Lung (tissue), 16 donors: ENCODE results near the gene ALKBH3. TPM values are rescaled to one million over a fixed set of nuclear protein-coding genes. Genes with fewer than 3 reads are reported as not detected.

Experiments used
- ATAC-seq: fragments of 200-7000 bp; cut with Tn5 transposase; one replicate; pipeline ENCODE4 v1.9.1; 2020; ENCODE audit warnings: moderate number of reproducible peaks; ENCODE audit not compliant: insufficient read depth, low FRiP score
- DNase-seq, 3 donors: peaks; one replicate each; pipeline ENCODE4 v3.0.0-alpha.2; 2013 to 2017
- H3K27ac ChIP-seq, 2 donors: one replicate each; pipeline ENCODE4 v1.5.1; 2013; ENCODE audit warnings: mild to moderate bottlenecking in 2 of 2, moderate library complexity in 2 of 2, control low read depth in 1 of 2, inconsistent platforms in 1 of 2, low read depth in 1 of 2, low read length in 1 of 2
- H3K27me3 ChIP-seq, 3 donors: one replicate each; pipeline ENCODE4 v1.5.1; 2013; ENCODE audit warnings: low read length in 2 of 3; ENCODE audit not compliant: control insufficient read depth in 3 of 3, insufficient read depth in 3 of 3
- H3K36me3 ChIP-seq, 4 donors: one replicate each; pipeline ENCODE4 v1.5.1; 2013; ENCODE audit warnings: low read length in 4 of 4, mild to moderate bottlenecking in 1 of 4, moderate library complexity in 1 of 4; ENCODE audit not compliant: control insufficient read depth in 4 of 4, insufficient read depth in 4 of 4
- H3K4me1 ChIP-seq, 5 donors: one replicate each; pipeline ENCODE4 v1.5.1; 2013; ENCODE audit warnings: low read length in 5 of 5, mild to moderate bottlenecking in 2 of 5, moderate library complexity in 1 of 5; ENCODE audit not compliant: control insufficient read depth in 5 of 5, insufficient read depth in 5 of 5
- H3K4me3 ChIP-seq: one replicate; pipeline ENCODE4 v1.5.1; 2013; ENCODE audit warnings: mild to moderate bottlenecking, control low read depth, moderate library complexity
- H3K9ac ChIP-seq, 2 donors: one replicate each; pipeline ENCODE4 v1.5.1; 2013; ENCODE audit warnings: low read length in 2 of 2, control low read depth in 1 of 2; ENCODE audit not compliant: insufficient read depth in 1 of 2
- H3K9me3 ChIP-seq, 4 donors: one replicate each; pipeline ENCODE4 v1.5.1; 2013; ENCODE audit warnings: low read length in 3 of 4, mild to moderate bottlenecking in 1 of 4, moderate library complexity in 1 of 4; ENCODE audit not compliant: control insufficient read depth in 4 of 4, insufficient read depth in 3 of 4
- CTCF ChIP-seq: IDR thresholded peaks from 2 replicates; pipeline ENCODE4 v1.5.1; 2012; ENCODE audit warnings: mild to moderate bottlenecking; ENCODE audit errors: control extremely low read depth, extremely low read depth
- WGBS, 2 donors: extraction: QIAGEN DNeasy Blood & Tissue Kit; methylation state at CpG; one replicate each; pipeline ENCODE4 v1.1.7; 2013; 5-methylcytosine and 5-hydroxymethylcytosine counted together
- long read RNA-seq, 5 donors: transcript quantifications; one replicate each; lab custom pipeline, GENCODE V29; 2026
- polyA plus RNA-seq, 2 donors: library from polyadenylated mRNA; stranded (reverse); fragments of 200-250 nt; gene quantifications; one replicate each; pipeline ENCODE4 v1.2.1, GENCODE V29; 2013
- total RNA-seq, 2 donors: library from RNA; depleted of rRNA in 1 of 2; stranded (reverse); fragments of >200 nt in 1 of 2; gene quantifications; one replicate each; pipeline ENCODE4 v1.2.1, GENCODE V29; 2014 to 2021
- donor health status: control.
- donor health status: control.
- donor health status: Bipolar disorder and iron deficiency.
- donor health status: healthy.
- donor health status: DM: yes; HTN: yes; CAD: no.

Gene ALKBH3
- total RNA-seq (10 to 100 TPM; 42.8 to 43.7 TPM), polyA plus RNA-seq (10 to 100 TPM; 22.6 to 23.6 TPM)
- long read RNA-seq, donor 1, partial matches to known transcripts = 0 of 2 reads
- long read RNA-seq, donor 1, other reads (novel, unspliced or antisense) = 0 of 2 reads
- long read RNA-seq, donor 2, partial matches to known transcripts = 0 of 2 reads
- long read RNA-seq, donor 2, other reads (novel, unspliced or antisense) = 0 of 2 reads
- long read RNA-seq, donor 3, transcript ALKBH3-201 (10 exons, 1,474 nt) = major isoform, 5 of 5 reads
- long read RNA-seq, donor 3, partial matches to known transcripts = 0 of 5 reads
- long read RNA-seq, donor 3, other reads (novel, unspliced or antisense) = 0 of 5 reads
- long read RNA-seq, donor 4, partial matches to known transcripts = 0 of 1 reads
- long read RNA-seq, donor 4, other reads (novel, unspliced or antisense) = 0 of 1 reads
- long read RNA-seq, donor 5, transcript ALKBH3-201 (10 exons, 1,474 nt) = major isoform, 5 of 5 reads
- long read RNA-seq, donor 5, partial matches to known transcripts = 0 of 5 reads
- long read RNA-seq, donor 5, other reads (novel, unspliced or antisense) = 0 of 5 reads

GRCh38 chr11:43880640-43881159 is at the start of gene ALKBH3:
Gene ALKBH3, plus strand, starts transcription at chr11:43880831. Its CDS starts 1,822 bp downstream, at chr11:43882653.
- Histone ChIP-seq H3K27me3 (peaks cover 5 to 20% (median 7%) of the 10 kb centered on the region in 3 donors), H3K9me3 (peaks cover 0 to 4% (median 0%) of the 10 kb centered on the region in 4 donors), H3K4me3 (peak within 1 kb of the TSS; percentile 94), H3K27ac (peak within 1 kb of the TSS; percentile 72 to 89), H3K9ac (peak within 1 kb of the TSS; percentile 78 to 88), H3K4me1 (peaks cover 0 to 15% (median 7%) of the 10 kb centered on the region in 5 donors), H3K36me3 (peaks cover 0 to 19% (median 10%) of the 10 kb centered on the region in 4 donors)
- ATAC-seq (peak; percentile 100), DNase-seq (peak; percentile 92 to 97 (median 94))
- WGBS, 2 donors = 0% methylated on average over 33 to 36 of the region's 36 CpGs
- no peak for TF ChIP-seq CTCF

- peaks cover 0 to 9% (median 6%) of the 10 kb centered on the region in 5 donors for H3K4me1 ChIP-seq
- no peak overlapping the region for H3K4me3 ChIP-seq
- H3K27me3 ChIP-seq = no peaks in the 10 kb centered on the region
- H3K9ac ChIP-seq = no peak overlapping the region
- no peak for TF ChIP-seq CTCF
- H3K27ac ChIP-seq = peak overlapping the region in 1 of 2 donors; percentile 65
- DNase-seq (no peak), ATAC-seq (peak; percentile 98)
- peaks cover 2 to 5% (median 4%) of the 10 kb centered on the region in 4 donors for H3K36me3 ChIP-seq
- 66 to 86% methylated on average over 5 of the region's 5 CpGs for WGBS, 2 donors
- H3K9me3 ChIP-seq = no peaks in the 10 kb centered on the region
Measured at GRCh38 chr11:43830928-43831440, 49.6 kb upstream of the ALKBH3 start.

GRCh38 chr11:43832536-43832935 is 48.1 kb upstream of the ALKBH3 start:
- Histone ChIP-seq H3K27me3 (no peaks in the 10 kb centered on the region), H3K4me3 (no peak overlapping the region), H3K9ac (no peak overlapping the region), H3K4me1 (peaks cover 0 to 12% (median 6%) of the 10 kb centered on the region in 5 donors), H3K27ac (no peak overlapping the region), H3K36me3 (peaks cover 2 to 5% (median 4%) of the 10 kb centered on the region in 4 donors), H3K9me3 (no peaks in the 10 kb centered on the region)
- no peak for TF ChIP-seq CTCF
- 99 to 100% methylated on average over 4 of the region's 4 CpGs for whole genome bisulfite sequencing, 2 donors
- ATAC-seq (no peak), DNase-seq (no peak)
